CD4-positive, CD25-positive, alpha-beta regulatory T cell (primary cell): ENCODE results near the gene UBTD2. TPM values are rescaled to one million over a fixed set of nuclear protein-coding genes. Genes with fewer than 3 reads are reported as not detected.
"Not testable (repeated sequence)": the region's sequence is repeated elsewhere in the genome, so short reads cannot be mapped to it uniquely, and the experiment has no call there.

ENCODE experiments used
- ATAC-seq, 2 donors: fragments of 150-1000 bp; cut with Tn5 transposase; one replicate each; pipeline ENCODE4 v1.10.0; 2021; ENCODE audit warnings: low read depth in 2 of 2, moderate number of reproducible peaks in 2 of 2, moderate library complexity in 1 of 2
- DNase-seq, 3 donors: peaks; one replicate each; pipeline versions ENCODE4 v3.0.0 to v3.0.0-alpha.2; 2012 to 2022; ENCODE audit warnings: mixed read lengths in 1 of 3
- H3K27ac ChIP-seq: one replicate; pipeline ENCODE4 v1.7.0; 2013; ENCODE audit warnings: mild to moderate bottlenecking, low read length; ENCODE audit not compliant: insufficient read depth, poor library complexity, severe bottlenecking
- H3K27me3 ChIP-seq: one replicate; pipeline ENCODE4 v1.7.0; 2013; ENCODE audit warnings: low read length; ENCODE audit not compliant: control insufficient read depth, insufficient read depth
- H3K36me3 ChIP-seq: one replicate; pipeline ENCODE4 v1.7.0; 2013; ENCODE audit warnings: mild to moderate bottlenecking, low read length, moderate library complexity; ENCODE audit not compliant: control insufficient read depth, insufficient read depth
- H3K4me1 ChIP-seq: 2 replicates; pipeline ENCODE4 v1.7.0; 2013; ENCODE audit warnings: mild to moderate bottlenecking, low read length; ENCODE audit not compliant: insufficient read depth, control insufficient read depth, poor library complexity, severe bottlenecking
- H3K4me3 ChIP-seq: one replicate; pipeline ENCODE4 v1.7.0; 2013; ENCODE audit warnings: low read depth, mild to moderate bottlenecking, low read length, moderate library complexity
- H3K9me3 ChIP-seq, 2 experiments: 1 replicate in 1 of 2; 2 replicates in 1 of 2; pipeline ENCODE4 v1.7.0; 2013; ENCODE audit warnings: low read length in 2 of 2, mild to moderate bottlenecking in 1 of 2, moderate library complexity in 1 of 2; ENCODE audit not compliant: control insufficient read depth in 2 of 2
- H3K27ac Mint-ChIP-seq, 3 donors: one replicate each; pipeline ENCODE4 v1.8.0; 2020 to 2022; ENCODE audit warnings: mild to moderate bottlenecking in 3 of 3, mixed read lengths in 3 of 3, moderate library complexity in 2 of 3
- H3K27me3 Mint-ChIP-seq: one replicate; pipeline ENCODE4 v1.8.0; 2022; ENCODE audit warnings: mild to moderate bottlenecking, mixed read lengths
- H3K36me3 Mint-ChIP-seq: one replicate; pipeline ENCODE4 v1.8.0; 2020; ENCODE audit warnings: mixed read lengths
- H3K4me1 Mint-ChIP-seq, 4 donors: one replicate each; pipeline ENCODE4 v1.8.0; 2020 to 2022; ENCODE audit warnings: mixed read lengths in 4 of 4, mild to moderate bottlenecking in 1 of 4
- H3K4me3 Mint-ChIP-seq, 4 donors: one replicate each; pipeline ENCODE4 v1.8.0; 2020 to 2022; ENCODE audit warnings: mild to moderate bottlenecking in 4 of 4, mixed read lengths in 4 of 4, moderate library complexity in 3 of 4
- H3K9me3 Mint-ChIP-seq, 7 donors: one replicate each; pipeline ENCODE4 v1.8.0; 2020 to 2022; ENCODE audit warnings: mixed read lengths in 7 of 7, mild to moderate bottlenecking in 3 of 7, moderate library complexity in 2 of 7
- polyA plus RNA-seq, 4 donors: library from polyadenylated mRNA; unstranded; fragments of 300-500 nt; fragmentation: Illumina TruSeq; gene quantifications; one replicate each; pipeline ENCODE4 v1.2.3, GENCODE V29; 2021
- total RNA-seq: library from RNA; stranded (reverse); gene quantifications from one replicate; pipeline ENCODE4 v1.2.3, GENCODE V29; 2022

Gene UBTD2
- total and polyA plus RNA-seq, 5 donors from 2014 or later = 2.9 to 3.9 (median 3.4) TPM

DNA sequence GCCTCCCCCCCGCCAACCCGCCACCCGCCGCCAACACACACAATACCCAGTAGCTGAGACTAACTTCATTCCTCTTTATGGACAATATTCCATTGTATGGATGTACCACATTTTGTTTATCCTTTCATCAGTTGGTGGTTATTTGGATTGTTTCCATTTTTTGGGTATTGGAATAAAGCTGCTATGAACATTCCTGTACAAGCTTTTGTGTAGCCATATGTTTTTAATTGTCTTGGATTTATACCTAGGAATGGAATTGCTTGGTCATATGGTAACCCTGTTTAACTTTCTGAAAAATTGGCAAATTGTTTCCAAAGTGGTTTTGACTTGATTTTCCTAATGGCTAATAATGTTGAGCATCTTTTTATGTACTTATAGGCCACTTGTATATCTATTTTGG lies 4.9 kb upstream of the UBTD2 start:
- H3K27ac Mint-ChIP-seq = no peak overlapping the region
- H3K36me3 ChIP-seq = no peaks in the 10 kb centered on the region
- DNase-seq = no peak
- peak overlapping the region in 1 of 4 donors; percentile 22 for H3K4me3 Mint-ChIP-seq
- H3K27ac ChIP-seq = no peak overlapping the region
- H3K9me3 Mint-ChIP-seq = no peaks in the 10 kb centered on the region
- H3K27me3 ChIP-seq = no peaks in the 10 kb centered on the region
- H3K9me3 ChIP-seq = no peaks in the 10 kb centered on the region
- H3K4me1 ChIP-seq = peaks cover 7% of the 10 kb centered on the region
- H3K4me3 ChIP-seq = no peak overlapping the region
- H3K4me1 Mint-ChIP-seq = peaks cover 7 to 15% (median 11%) of the 10 kb centered on the region in 4 donors
- H3K36me3 Mint-ChIP-seq = no peaks in the 10 kb centered on the region
- no peak for ATAC-seq
- peaks cover 29% of the 10 kb centered on the region for H3K27me3 Mint-ChIP-seq

DNA sequence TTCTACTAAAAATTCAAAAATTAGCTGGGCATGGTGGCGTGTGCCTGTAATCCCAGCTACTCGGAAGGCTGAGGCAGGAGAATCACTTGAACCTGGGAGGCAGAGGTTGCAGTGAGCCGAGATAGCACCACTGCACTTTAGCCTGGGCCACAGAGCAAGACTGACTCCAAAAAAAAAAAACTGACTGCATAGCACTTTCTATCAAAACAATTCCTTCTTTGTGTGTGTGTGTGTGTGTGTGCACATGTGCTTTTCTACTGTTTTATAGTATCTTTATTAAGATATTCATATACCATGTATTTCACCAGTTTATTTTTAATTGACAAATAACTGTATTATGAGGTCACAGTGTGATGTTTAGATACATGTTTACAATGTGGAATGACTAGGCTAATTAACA lies 3.6 kb upstream of the UBTD2 start:
- H3K4me3 Mint-ChIP-seq, H3K27me3 ChIP-seq, H3K27ac ChIP-seq, DNase-seq, H3K36me3 Mint-ChIP-seq, H3K36me3 ChIP-seq, ATAC-seq, H3K9me3 ChIP-seq, H3K4me3 ChIP-seq, H3K9me3 Mint-ChIP-seq: not testable (repeated sequence)
- H3K4me1 ChIP-seq = peaks cover 20% of the 10 kb centered on the region
- Mint-ChIP-seq H3K4me1 (peaks cover 7 to 23% (median 15%) of the 10 kb centered on the region in 4 donors), H3K27me3 (peaks cover 27% of the 10 kb centered on the region), H3K27ac (peak overlapping the region in 1 of 3 donors; percentile 40)

DNA sequence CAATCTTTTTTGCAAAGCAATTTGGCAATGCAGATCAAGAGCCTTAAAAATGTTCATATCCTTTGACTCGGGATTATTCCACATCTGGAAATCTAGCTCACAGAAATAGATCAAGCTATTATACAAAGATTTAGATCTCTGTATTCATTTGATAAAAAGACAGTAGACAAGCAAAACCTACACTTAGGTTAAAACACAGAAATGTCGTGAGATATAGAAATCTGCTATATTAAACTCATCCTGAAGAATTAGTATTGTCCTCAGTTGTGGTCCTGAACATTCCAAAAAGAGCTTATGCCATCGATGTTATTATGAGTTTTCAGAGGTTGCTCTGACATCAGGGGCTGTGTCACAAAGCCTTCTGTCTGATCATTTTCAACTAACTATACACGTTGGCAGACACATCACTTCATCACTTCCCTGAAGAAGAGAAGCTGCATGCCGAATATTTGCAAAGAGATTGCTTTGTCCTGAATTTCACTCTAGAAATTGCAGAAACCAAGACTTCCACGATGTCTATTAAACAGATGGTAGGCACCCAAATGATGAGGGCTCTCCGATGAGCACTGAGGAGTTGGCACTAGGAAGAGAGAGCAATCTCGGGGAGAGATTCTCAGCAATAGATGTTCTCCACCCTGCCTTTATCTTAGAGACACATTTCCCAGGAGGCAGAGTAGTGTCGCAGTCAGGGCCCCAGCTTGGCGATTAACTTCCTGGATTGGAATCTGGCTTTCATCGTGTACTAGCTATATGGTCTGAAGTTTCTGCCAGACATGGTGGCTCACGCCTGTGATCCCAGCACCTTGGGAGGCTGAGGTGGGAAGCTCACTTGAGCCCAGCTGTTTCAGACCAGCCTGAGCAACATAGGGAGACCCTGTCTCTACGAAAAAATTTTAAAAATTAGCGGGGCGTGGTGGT lies 1.9 kb upstream of the UBTD2 start:
- Histone ChIP-seq H3K4me3 (no peak overlapping the region), H3K27ac (no peak overlapping the region), H3K9me3 (no peaks in the 10 kb centered on the region), H3K27me3 (no peaks in the 10 kb centered on the region), H3K36me3 (no peaks in the 10 kb centered on the region), H3K4me1 (peaks cover 25% of the 10 kb centered on the region)
- ATAC-seq = no peak
- Mint-ChIP-seq H3K4me3 (peak overlapping the region; percentile 85 to 94 (median 90)), H3K27ac (peak overlapping the region in 1 of 3 donors; percentile 85), H3K36me3 (no peaks in the 10 kb centered on the region), H3K4me1 (peaks cover 13 to 30% (median 24%) of the 10 kb centered on the region in 4 donors), H3K27me3 (peaks cover 18% of the 10 kb centered on the region), H3K9me3 (no peaks in the 10 kb centered on the region)
- DNase-seq = no peak

DNA sequence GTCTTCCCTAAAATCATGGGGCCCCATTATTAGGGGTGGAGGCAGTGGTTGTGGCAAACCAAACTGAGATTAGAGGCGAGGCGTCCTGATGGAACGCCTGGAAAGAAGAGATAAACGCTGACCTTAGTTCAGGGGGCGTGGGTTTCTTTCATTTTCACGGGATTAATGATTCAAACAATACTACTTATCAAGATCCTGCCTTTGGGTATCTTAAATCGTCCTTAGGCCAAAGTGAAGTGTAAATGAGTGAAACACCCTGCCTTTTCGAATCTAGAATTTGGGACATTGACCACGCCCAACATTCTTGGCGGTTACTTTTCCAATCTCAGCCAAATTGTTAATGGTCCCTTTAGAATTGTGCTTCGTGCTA lies 1.0 kb upstream of the UBTD2 start:
- no peaks in the 10 kb centered on the region for H3K27me3 ChIP-seq
- Mint-ChIP-seq H3K9me3 (no peaks in the 10 kb centered on the region), H3K36me3 (no peaks in the 10 kb centered on the region), H3K27me3 (peaks cover 11% of the 10 kb centered on the region), H3K4me1 (peaks cover 14 to 30% (median 25%) of the 10 kb centered on the region in 4 donors), H3K4me3 (peak overlapping the region; percentile 85 to 94 (median 90)), H3K27ac (peak overlapping the region in 1 of 3 donors; percentile 85)
- H3K9me3 ChIP-seq = no peaks in the 10 kb centered on the region
- H3K36me3 ChIP-seq = no peaks in the 10 kb centered on the region
- H3K27ac ChIP-seq = no peak overlapping the region
- DNase-seq = peak in 1 of 3 donors; percentile 13
- peaks cover 25% of the 10 kb centered on the region for H3K4me1 ChIP-seq
- no peak for ATAC-seq
- peak overlapping the region; percentile 72 for H3K4me3 ChIP-seq

DNA sequence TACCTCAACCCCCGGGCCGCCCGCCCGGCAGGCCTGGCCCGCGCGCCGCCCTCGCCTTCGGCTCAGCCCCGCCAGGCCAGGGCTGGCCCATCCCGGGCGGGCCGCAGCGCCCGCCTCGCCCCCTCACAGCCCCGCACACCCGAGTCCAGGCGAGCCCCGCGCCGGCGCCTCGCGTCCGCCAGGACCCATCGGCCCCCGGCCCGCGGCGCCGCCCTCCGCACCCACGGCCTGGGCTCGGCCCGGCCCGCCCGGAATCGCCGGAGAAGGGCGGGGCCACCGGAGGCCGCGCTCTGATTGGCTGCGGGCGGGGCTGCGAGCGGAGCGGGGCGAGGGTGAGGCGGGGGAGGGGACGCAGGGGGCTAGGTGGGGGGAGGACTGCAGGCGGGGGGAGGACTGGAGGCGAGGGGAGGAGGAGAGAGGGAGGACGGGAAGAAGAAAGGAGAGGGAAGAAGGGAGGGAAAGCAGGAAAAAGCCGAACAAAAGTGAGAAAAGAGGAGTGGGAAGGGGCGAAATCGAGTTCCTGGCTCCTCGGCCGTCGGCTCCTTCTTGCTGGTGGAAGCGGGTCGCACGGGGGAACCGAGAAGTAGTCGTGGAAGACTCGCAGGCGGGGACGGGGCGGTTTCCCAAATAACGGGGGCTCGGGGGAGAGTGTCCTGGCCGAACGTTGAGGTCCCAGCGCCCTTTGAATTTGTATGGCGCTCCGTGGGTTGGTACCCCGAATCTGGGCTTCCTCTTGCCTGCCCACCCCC lies 472 bp upstream of the UBTD2 start:
- Histone ChIP-seq H3K36me3 (no peaks in the 10 kb centered on the region), H3K27me3 (no peaks in the 10 kb centered on the region), H3K4me1 (peaks cover 25% of the 10 kb centered on the region), H3K27ac (no peak overlapping the region), H3K4me3 (peak overlapping the region; percentile 72), H3K9me3 (no peaks in the 10 kb centered on the region)
- no peaks in the 10 kb centered on the region for H3K36me3 Mint-ChIP-seq
- peak overlapping the region; percentile 85 to 94 (median 90) for H3K4me3 Mint-ChIP-seq
- DNase-seq = peak; percentile 70 to 79 (median 71)
- peak overlapping the region in 2 of 3 donors; percentile 85 to 91 for H3K27ac Mint-ChIP-seq
- no peaks in the 10 kb centered on the region for H3K9me3 Mint-ChIP-seq
- peaks cover 11% of the 10 kb centered on the region for H3K27me3 Mint-ChIP-seq
- peaks cover 18 to 30% (median 27%) of the 10 kb centered on the region in 4 donors for H3K4me1 Mint-ChIP-seq
- peak; percentile 86 for ATAC-seq

DNA sequence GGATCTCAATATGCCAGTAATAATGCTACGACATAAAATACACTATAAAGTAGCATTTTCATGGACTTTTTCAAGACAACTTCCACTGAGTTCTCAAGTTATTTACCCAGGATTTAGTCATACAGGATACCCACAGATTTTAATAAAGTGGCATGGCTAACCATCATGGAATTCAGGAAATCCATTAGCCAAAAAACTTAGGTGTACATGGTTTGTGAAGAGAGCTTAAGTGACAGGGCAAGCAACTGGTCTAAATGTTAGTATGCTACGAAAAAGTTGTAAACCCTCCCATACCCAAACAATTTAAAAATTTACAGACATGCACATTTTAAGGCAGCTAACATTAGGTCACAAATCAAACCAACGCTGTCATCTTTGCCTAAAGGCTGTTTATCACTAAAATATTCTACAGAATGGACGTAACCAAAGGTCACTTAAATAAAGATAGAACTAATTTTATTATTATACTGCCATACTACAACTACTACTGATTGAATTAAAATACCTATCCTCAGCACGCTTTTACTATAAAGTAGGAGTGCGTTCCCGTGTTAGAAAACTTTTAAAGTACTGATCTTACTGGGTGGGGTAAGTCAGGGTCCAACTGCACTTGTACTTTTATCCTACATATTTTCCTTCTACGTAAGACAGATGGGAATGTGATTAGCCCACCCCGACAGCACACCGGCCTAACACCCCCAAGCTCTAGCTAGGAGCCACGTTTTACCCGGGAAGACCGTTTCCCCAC lies 1.1 kb downstream of the UBTD2 start:
- Histone ChIP-seq H3K4me1 (peaks cover 25% of the 10 kb centered on the region), H3K4me3 (peak overlapping the region; percentile 68), H3K27ac (no peak overlapping the region), H3K9me3 (no peaks in the 10 kb centered on the region), H3K36me3 (no peaks in the 10 kb centered on the region), H3K27me3 (no peaks in the 10 kb centered on the region)
- Mint-ChIP-seq H3K36me3 (peaks cover 5% of the 10 kb centered on the region), H3K27me3 (peaks cover 11% of the 10 kb centered on the region), H3K27ac (peak overlapping the region in 2 of 3 donors; percentile 82 to 91), H3K4me3 (peak overlapping the region; percentile 91 to 96 (median 94)), H3K9me3 (no peaks in the 10 kb centered on the region), H3K4me1 (peaks cover 18 to 35% (median 30%) of the 10 kb centered on the region in 4 donors)
- ATAC-seq = no peak
- DNase-seq = no peak

DNA sequence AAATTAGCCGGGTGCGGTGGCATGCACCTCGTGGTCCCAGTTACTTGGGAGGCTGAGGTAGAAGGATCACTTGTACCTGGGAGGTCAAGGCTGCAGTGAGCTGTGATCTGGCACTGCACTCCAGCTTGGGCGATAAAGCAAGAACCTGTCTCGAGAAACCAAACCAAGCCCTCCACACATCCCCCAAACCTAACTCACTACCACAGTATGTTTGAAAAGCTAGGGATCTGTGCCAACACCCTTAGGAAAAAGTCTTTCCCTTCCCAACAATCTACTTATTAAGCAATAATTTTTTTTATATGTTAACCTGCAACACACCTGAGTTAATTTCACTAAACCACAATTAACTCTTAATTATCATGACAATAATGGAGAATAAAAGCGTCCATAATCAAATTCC lies 2.2 kb downstream of the UBTD2 start:
- Histone ChIP-seq H3K4me1 (peaks cover 25% of the 10 kb centered on the region), H3K9me3 (no peaks in the 10 kb centered on the region), H3K36me3 (no peaks in the 10 kb centered on the region), H3K27ac (no peak overlapping the region), H3K27me3 (no peaks in the 10 kb centered on the region), H3K4me3 (no peak overlapping the region)
- Mint-ChIP-seq H3K4me1 (peaks cover 19 to 42% (median 32%) of the 10 kb centered on the region in 4 donors), H3K9me3 (no peaks in the 10 kb centered on the region), H3K27ac (peak overlapping the region in 1 of 3 donors; percentile 91), H3K27me3 (peaks cover 11% of the 10 kb centered on the region), H3K4me3 (peak overlapping the region; percentile 7 to 95 (median 27)), H3K36me3 (peaks cover 5% of the 10 kb centered on the region)
- no peak for DNase-seq
- no peak for ATAC-seq
